Kidney (tissue), 14 donors: ENCODE results near the gene POU2F2. TPM values are rescaled to one million over a fixed set of nuclear protein-coding genes. Genes with fewer than 3 reads are reported as not detected.

ENCODE experiments used
- DNase-seq, 5 donors: peaks; one replicate each; pipeline ENCODE4 v3.0.0-alpha.2; 2013 to 2020
- FAIRE-seq: peaks from 2 replicates; lab custom pipeline; 2012; peaks lifted over from hg19 to GRCh38; lab: Jason Lieb, UNC
- H3K27ac ChIP-seq, 2 donors: one replicate each; pipeline ENCODE4 v1.7.0; 2013; ENCODE audit warnings: low read depth in 2 of 2, low read length in 2 of 2, inconsistent platforms in 1 of 2
- H3K27me3 ChIP-seq: one replicate; pipeline ENCODE4 v1.7.1; 2013; ENCODE audit warnings: low read length, inconsistent platforms; ENCODE audit not compliant: control insufficient read depth, insufficient read depth
- H3K36me3 ChIP-seq, 3 donors: one replicate each; pipeline versions ENCODE4 v1.7.0 to v1.7.1; 2013; ENCODE audit warnings: low read length in 3 of 3, control low read depth in 1 of 3, inconsistent platforms in 1 of 3; ENCODE audit not compliant: insufficient read depth in 3 of 3, control insufficient read depth in 2 of 3
- H3K4me1 ChIP-seq, 3 donors: one replicate each; pipeline versions ENCODE4 v1.7.0 to v1.7.1; 2013; ENCODE audit warnings: low read length in 3 of 3, inconsistent platforms in 1 of 3, low read depth in 1 of 3; ENCODE audit not compliant: control insufficient read depth in 2 of 3, insufficient read depth in 2 of 3
- H3K4me3 ChIP-seq, 3 donors: one replicate each; pipeline versions ENCODE4 v1.7.0 to v1.8.1; 2013; ENCODE audit warnings: low read length in 3 of 3, control low read depth in 1 of 3, inconsistent platforms in 1 of 3
- H3K9ac ChIP-seq, 3 donors: one replicate each; pipeline versions ENCODE4 v1.7.0 to v1.7.1; 2013; ENCODE audit warnings: low read length in 3 of 3, control low read depth in 1 of 3, inconsistent platforms in 1 of 3
- H3K9me3 ChIP-seq, 3 donors: one replicate each; pipeline versions ENCODE4 v1.7.0 to v1.7.1; 2013; ENCODE audit warnings: low read length in 3 of 3, control low read depth in 1 of 3, inconsistent platforms in 1 of 3; ENCODE audit not compliant: control insufficient read depth in 2 of 3, insufficient read depth in 1 of 3
- CTCF ChIP-seq: IDR thresholded peaks from 3 replicates; pipeline ENCODE4 v1.5.1; 2012; ENCODE audit warnings: mild to moderate bottlenecking, moderate library complexity, borderline replicate concordance; ENCODE audit not compliant: insufficient read depth; ENCODE audit errors: extremely low read depth
- intact Hi-C: fragments of 100-400 bp; cut with DNase I; formaldehyde crosslinking; loops from one replicate; pipeline ENCODE4 v1.11.1; 2022
- polyA plus RNA-seq: library from polyadenylated mRNA; stranded (reverse); fragments of 350-450 nt; fragmentation: Illumina TruSeq; extraction: RNeasy Lipid Tissue Mini Kit (QIAGEN cat#74804); gene quantifications from one replicate; pipeline ENCODE4 v1.2.3, GENCODE V29; 2014; ENCODE audit warnings: low read depth, low replicate concordance; ENCODE audit not compliant: insufficient read depth
- total RNA-seq: library from RNA; stranded (reverse); fragmentation: NEBNext Ultra II Directional; extraction: Animal tissue kit (Norgen Biotek cat#: 25700); gene quantifications from one replicate; pipeline ENCODE4 v1.2.1, GENCODE V29; 2021
- donor health status: control.
- donor health status: control.
- donor health status: control.
- donor health status: control.
- donor health status: control.
- donor health status: DM: yes; HTN: yes; CAD: no.
- donor health status: Normal renal cell carcinoma (clear cell type).

POU2F2 gene
- total and polyA plus RNA-seq, 2 donors from 2014 or later, result 1.3 to 9.8 TPM

- H3K9ac ChIP-seq, result no peak overlapping the region
- no peaks in the 10 kb centered on the region for H3K9me3 ChIP-seq
- no peaks in the 10 kb centered on the region for H3K4me1 ChIP-seq
- TF ChIP-seq CTCF, result no peak
- intact Hi-C loops, result no loop called here
- DNase-seq (no peak), FAIRE-seq (no peak)
- H3K4me3 ChIP-seq, result no peak overlapping the region
- peaks cover 13% of the 10 kb centered on the region for H3K27me3 ChIP-seq
- H3K27ac ChIP-seq, result no peak overlapping the region
- no peaks in the 10 kb centered on the region for H3K36me3 ChIP-seq
These were observed 40.0 kb upstream of the POU2F2 start for GRCh38 chr19:42172261-42172660.

- intact Hi-C loops, result no loop called here
- H3K27ac ChIP-seq, result no peak overlapping the region
- H3K9ac ChIP-seq, result no peak overlapping the region
- H3K4me1 ChIP-seq, result no peaks in the 10 kb centered on the region
- H3K36me3 ChIP-seq, result no peaks in the 10 kb centered on the region
- DNase-seq, result no peak
- FAIRE-seq, result no peak
- TF ChIP-seq CTCF, result no peak
- no peak overlapping the region for H3K4me3 ChIP-seq
- no peaks in the 10 kb centered on the region for H3K9me3 ChIP-seq
- H3K27me3 ChIP-seq, result peaks cover 11% of the 10 kb centered on the region
These were observed 38.5 kb upstream of the POU2F2 start for GRCh38 chr19:42170715-42171114.

- Histone ChIP-seq H3K27ac (no peak overlapping the region), H3K9me3 (no peaks in the 10 kb centered on the region), H3K27me3 (peaks cover 1% of the 10 kb centered on the region), H3K9ac (no peak overlapping the region), H3K4me3 (no peak overlapping the region), H3K4me1 (no peaks in the 10 kb centered on the region), H3K36me3 (no peaks in the 10 kb centered on the region)
- FAIRE-seq (no peak), DNase-seq (no peak)
- TF ChIP-seq CTCF, result no peak
- intact Hi-C loops, result no loop called here
These were observed 37.5 kb upstream of the POU2F2 start for GRCh38 chr19:42169486-42170413.
